IMR-90 (cell line): ENCODE measurements around the gene KCNN3. TPM values are rescaled to one million over a fixed set of nuclear protein-coding genes. Genes with fewer than 3 reads are reported as not detected.

ENCODE experiments used
- ATAC-seq: fragments of 200-7000 bp; cut with Tn5 transposase; 2 replicates; pipeline ENCODE4 v1.9.1; 2020; ENCODE audit warnings: low read depth, mild to moderate bottlenecking, moderate library complexity
- BruUV-seq: library from RNA; stranded (reverse); fragments of 400-500 nt; replicated peaks from 2 replicates; lab custom pipeline; 2021; lab: Mats Ljungman, UMichigan
- CTCF ChIA-PET: fragments of 300-600 bp; formaldehyde crosslinking; extraction: SDS; loops from one replicate; lab custom pipeline; 2021; ENCODE audit warnings: antibody characterized with exemption; lab: Yijun Ruan, JAX
- POLR2A ChIA-PET: fragments of 300-600 bp; sonication (Branson Sonifier 250); formaldehyde crosslinking; loops from one replicate; lab custom pipeline; 2022; ENCODE audit warnings: antibody characterized with exemption; ENCODE audit not compliant: unreplicated experiment; lab: Charles Lee
- DNase-seq: peaks from one replicate; pipeline ENCODE4 v3.0.0; 2013
- H2AFZ ChIP-seq: replicated peaks from 2 replicates; pipeline ENCODE3; 2013; ENCODE audit warnings: low read length, mild to moderate bottlenecking; ENCODE audit not compliant: poor library complexity
- H2AK5ac ChIP-seq: 2 replicates; pipeline ENCODE4 v1.6.1; 2013; ENCODE audit warnings: low read depth, low read length, inconsistent platforms
- H2AK9ac ChIP-seq: replicated peaks from 2 replicates; pipeline ENCODE3; 2013; ENCODE audit warnings: mild to moderate bottlenecking, low read depth, low read length, moderate library complexity; ENCODE audit not compliant: poor library complexity
- H2BK120ac ChIP-seq: 2 replicates; pipeline ENCODE4 v1.6.1; 2013; ENCODE audit warnings: low read depth, low read length, inconsistent platforms
- H2BK15ac ChIP-seq: 3 replicates; pipeline ENCODE4 v1.6.1; 2013; ENCODE audit warnings: low read depth, low read length, inconsistent platforms
- H2BK20ac ChIP-seq: 2 replicates; pipeline ENCODE4 v1.6.1; 2013; ENCODE audit warnings: low read depth, mild to moderate bottlenecking, inconsistent platforms, low read length, moderate library complexity
- H2BK5ac ChIP-seq: 2 replicates; pipeline ENCODE4 v1.6.1; 2013; ENCODE audit warnings: mild to moderate bottlenecking, low read depth, low read length, inconsistent platforms; ENCODE audit not compliant: poor library complexity, severe bottlenecking
- H3K14ac ChIP-seq: replicated peaks from 2 replicates; pipeline ENCODE4 v1.6.1; 2013; ENCODE audit warnings: low read depth, low read length, inconsistent platforms
- H3K18ac ChIP-seq: 2 replicates; pipeline ENCODE4 v1.6.1; 2013; ENCODE audit warnings: low read depth, low read length, control low read depth
- H3K23ac ChIP-seq: 2 replicates; pipeline ENCODE4 v1.6.1; 2013; ENCODE audit warnings: low read depth, low read length, inconsistent platforms
- H3K27ac ChIP-seq: 2 replicates; pipeline ENCODE4 v1.5.1; 2013; ENCODE audit warnings: mild to moderate bottlenecking, control low read depth, low read length; ENCODE audit not compliant: insufficient read depth
- H3K27me3 ChIP-seq: 2 replicates; pipeline ENCODE4 v1.6.1; 2013; ENCODE audit warnings: low read length; ENCODE audit not compliant: control insufficient read depth, insufficient read depth
- H3K36me3 ChIP-seq: 2 replicates; pipeline ENCODE4 v1.6.1; 2013; ENCODE audit warnings: low read length, mixed read lengths; ENCODE audit not compliant: control insufficient read depth, insufficient read depth
- H3K4ac ChIP-seq: 2 replicates; pipeline ENCODE4 v1.6.1; 2013; ENCODE audit warnings: low read depth, low read length, inconsistent platforms
- H3K4me1 ChIP-seq: 2 replicates; pipeline ENCODE4 v1.6.1; 2013; ENCODE audit warnings: low read length, mixed read lengths; ENCODE audit not compliant: control insufficient read depth, insufficient read depth
- H3K4me2 ChIP-seq: 2 replicates; pipeline ENCODE4 v1.6.1; 2013; ENCODE audit warnings: low read depth, mild to moderate bottlenecking, control low read depth, low read length, moderate library complexity
- H3K4me3 ChIP-seq: 2 replicates; pipeline ENCODE4 v1.5.1; 2013; ENCODE audit warnings: low read depth, mild to moderate bottlenecking, control low read depth, low read length, moderate library complexity; ENCODE audit not compliant: insufficient read depth
- H3K56ac ChIP-seq: 2 replicates; pipeline ENCODE4 v1.6.1; 2013; ENCODE audit warnings: low read length, inconsistent platforms; ENCODE audit not compliant: insufficient read depth; ENCODE audit errors: extremely low read depth
- H3K79me1 ChIP-seq, 2 experiments: 2 replicates each; pipeline ENCODE4 v1.6.1; 2013; ENCODE audit warnings: low read length in 2 of 2, inconsistent platforms in 1 of 2, low read depth in 1 of 2
- H3K9ac ChIP-seq: 2 replicates; pipeline ENCODE4 v1.6.1; 2013; ENCODE audit warnings: low read depth, low read length, control low read depth
- H3K9me1 ChIP-seq: 2 replicates; pipeline ENCODE4 v1.6.1; 2013; ENCODE audit warnings: low read length, inconsistent platforms; ENCODE audit not compliant: insufficient read depth
- H3K9me3 ChIP-seq: 2 replicates; pipeline ENCODE4 v1.6.1; 2013; ENCODE audit warnings: low read length; ENCODE audit not compliant: control insufficient read depth, insufficient read depth
- H4K20me1 ChIP-seq: 2 replicates; pipeline ENCODE4 v1.6.1; 2013; ENCODE audit warnings: low read length, inconsistent platforms; ENCODE audit not compliant: insufficient read depth
- H4K5ac ChIP-seq: 2 replicates; pipeline ENCODE4 v1.6.1; 2013; ENCODE audit warnings: mild to moderate bottlenecking, low read depth, low read length, control low read depth
- H4K8ac ChIP-seq, 2 experiments: 2 replicates each; pipeline ENCODE4 v1.6.1; 2013; ENCODE audit warnings: low read depth in 2 of 2, low read length in 2 of 2, control low read depth in 1 of 2, inconsistent platforms in 1 of 2
- H4K91ac ChIP-seq: 2 replicates; pipeline ENCODE4 v1.6.1; 2013; ENCODE audit warnings: low read depth, low read length, inconsistent platforms; ENCODE audit not compliant: insufficient read depth
- BHLHE40 ChIP-seq: fragments of 150-350 bp; IDR thresholded peaks from 2 replicates; pipeline ENCODE4 v1.6.1; 2016; ENCODE audit warnings: mild to moderate bottlenecking, low read depth, low read length
- CEBPB ChIP-seq: IDR thresholded peaks from 2 replicates; pipeline ENCODE4 v1.6.1; 2012; ENCODE audit warnings: low read depth, low read length, improper control_type of control experiment
- CTCF ChIP-seq: conservative IDR thresholded peaks from 2 replicates; pipeline ENCODE4 v1.5.1; 2012; ENCODE audit warnings: mild to moderate bottlenecking, low read depth, low read length, improper control_type of control experiment
- FOS ChIP-seq: fragments of 150-350 bp; IDR thresholded peaks from 2 replicates; pipeline ENCODE4 v1.6.1; 2016; ENCODE audit warnings: low read depth, low read length
- MAFK ChIP-seq: IDR thresholded peaks from 2 replicates; pipeline ENCODE4 v1.6.1; 2012; ENCODE audit warnings: low read depth, low read length, improper control_type of control experiment
- MAZ ChIP-seq: IDR thresholded peaks from 2 replicates; pipeline ENCODE4 v1.6.1; 2012; ENCODE audit warnings: low read depth, mild to moderate bottlenecking, low read length, improper control_type of control experiment, moderate library complexity, borderline replicate concordance
- MXI1 ChIP-seq: IDR thresholded peaks from 2 replicates; pipeline ENCODE4 v1.6.1; 2012; ENCODE audit warnings: low read depth, mild to moderate bottlenecking, low read length, moderate library complexity, borderline replicate concordance
- NFE2L2 ChIP-seq: fragments of 150-350 bp; IDR thresholded peaks from 2 replicates; pipeline ENCODE4 v1.6.1; 2016; ENCODE audit warnings: low read depth, mild to moderate bottlenecking, low read length
- POLR2A ChIP-seq: IDR thresholded peaks from 2 replicates; pipeline ENCODE4 v1.6.1; 2012; ENCODE audit warnings: mild to moderate bottlenecking, low read depth, low read length
- RAD21 ChIP-seq: IDR thresholded peaks from 2 replicates; pipeline ENCODE4 v1.6.1; 2012; ENCODE audit warnings: low read length, improper control_type of control experiment
- RCOR1 ChIP-seq: IDR thresholded peaks from 2 replicates; pipeline ENCODE4 v1.6.1; 2012; ENCODE audit warnings: mild to moderate bottlenecking, low read length, improper control_type of control experiment; ENCODE audit not compliant: insufficient replicate concordance
- SMC3 ChIP-seq: fragments of 150-350 bp; IDR thresholded peaks from 2 replicates; pipeline ENCODE4 v1.6.1; 2016; ENCODE audit warnings: low read depth, mild to moderate bottlenecking, antibody characterized with exemption, low read length, moderate library complexity
- WGBS, 2 experiments: methylation state at CpG; one replicate each; pipeline versions ENCODE4 v1.1.5 to v1.1.7; 2013; ENCODE audit warnings: missing lambda C conversion rate in 2 of 2; ENCODE audit not compliant: insufficient read length in 1 of 2; ENCODE audit errors: extremely low coverage in 2 of 2; 5-methylcytosine and 5-hydroxymethylcytosine counted together
- dilution Hi-C: fragments of 300-500 bp; cut with HindIII; formaldehyde crosslinking; loops from one replicate; pipeline ENCODE4 v1.14.3; 2018; ENCODE audit warnings: low sequenced_read_pairs; ENCODE audit not compliant: unreplicated experiment
- in situ Hi-C: fragments of 300-500 bp; cut with MboI; formaldehyde crosslinking; loops from 3 replicates; pipeline ENCODE4 v1.14.3; 2019; ENCODE audit warnings: low sequenced_read_pairs, inconsistent platforms, mixed read lengths
- intact Hi-C: fragments of 100-400 bp; cut with micrococcal nuclease; formaldehyde crosslinking; loops from 2 replicates; pipeline ENCODE4 v1.10.0; 2022
- polyA plus RNA-seq, 3 experiments: library from polyadenylated mRNA; depleted of rRNA; stranded (reverse); fragments of >200 nt; gene quantifications; 2 replicates each; pipeline ENCODE4 v1.2.3, GENCODE V29; 2012; ENCODE audit warnings: low replicate concordance in 1 of 3
- total RNA-seq: library from RNA; depleted of rRNA; stranded (reverse); fragments of >200 nt; gene quantifications from 2 replicates; pipeline ENCODE4 v1.2.3, GENCODE V29; 2012
- TF ChIP-seq, protein P1 (sequence below): fragments of 150-350 bp; IDR thresholded peaks from 2 replicates; pipeline ENCODE4 v1.6.1; 2017; ENCODE audit warnings: mild to moderate bottlenecking, antibody characterized with exemption, low read length, low read depth

Gene KCNN3
- total and polyA plus RNA-seq, 2 of the 4 experiments (the other 2 are of a cell fraction), result 0.02 TPM; not detected in 1

DNA sequence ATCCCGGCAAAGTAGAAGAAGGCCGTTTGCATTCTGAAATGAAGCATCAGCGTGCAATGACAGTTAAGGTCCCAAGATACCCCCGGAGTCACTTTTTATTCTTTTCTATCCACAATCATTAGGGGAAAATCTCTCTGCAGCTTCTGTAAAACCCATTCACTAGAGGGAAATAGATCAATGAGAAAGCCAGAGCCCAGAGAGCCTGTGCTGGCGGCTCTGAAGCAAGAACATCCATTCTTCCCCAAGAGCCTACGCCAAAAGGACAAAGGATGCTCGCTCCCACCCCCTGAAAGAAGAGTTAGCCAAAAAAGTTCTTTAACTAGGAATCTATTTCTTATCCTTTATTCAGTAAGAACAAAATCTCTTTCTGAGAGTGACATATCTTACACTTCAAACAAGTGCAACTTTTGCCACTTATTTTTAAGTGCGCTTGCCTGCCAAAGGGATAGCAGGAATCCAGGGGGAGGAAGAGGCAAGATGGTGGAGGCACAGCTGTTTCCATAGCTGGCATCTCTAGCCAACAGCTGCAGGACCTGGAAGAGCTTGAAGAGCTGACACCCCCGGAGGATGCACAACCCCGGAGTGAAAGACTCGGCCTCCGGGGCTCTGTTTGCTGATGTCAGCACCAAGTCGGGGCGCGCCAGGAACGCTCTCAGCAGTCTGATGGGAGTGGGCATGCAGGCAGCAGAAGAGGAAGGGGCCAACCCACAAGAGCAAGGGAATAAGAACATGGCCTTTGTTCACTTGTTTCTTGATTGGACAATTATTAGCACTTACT is 68.7 kb downstream of the KCNN3 start:
- Histone ChIP-seq H2BK120ac (no peak overlapping the region), H3K9me3 (no peaks in the 10 kb centered on the region), H3K18ac (no peak overlapping the region), H2BK5ac (no peak overlapping the region), H2BK20ac (no peak overlapping the region), H3K4me2 (no peak overlapping the region), H3K9me1 (no peaks in the 10 kb centered on the region), H3K23ac (no peak overlapping the region), H4K5ac (no peak overlapping the region), H3K4me3 (no peak overlapping the region), H2AK5ac (no peak overlapping the region), H3K14ac (no peak overlapping the region), H4K8ac (no peak overlapping the region), H3K4me1 (no peaks in the 10 kb centered on the region), H3K4ac (no peak overlapping the region), H4K91ac (no peak overlapping the region), H2AFZ (no peak overlapping the region), H2AK9ac (no peak overlapping the region), H3K9ac (no peak overlapping the region), H2BK15ac (no peak overlapping the region), H3K27ac (no peak overlapping the region), H4K20me1 (no peaks in the 10 kb centered on the region), H3K27me3 (peaks cover 76% of the 10 kb centered on the region), H3K79me1 (no peaks in the 10 kb centered on the region), H3K56ac (no peak overlapping the region), H3K36me3 (no peaks in the 10 kb centered on the region)
- POLR2A ChIA-PET, result no interaction called here
- no peak for ATAC-seq
- intact Hi-C loops, result no loop called here
- WGBS, 2 experiments, result 40% methylated on average over 2 of the region's 16 CpGs; no CpG with 5 or more reads in 1 of the 2 experiments
- dilution Hi-C loops, result no loop called here
- BruUV-seq, result no TSS peak
- no peak for DNase-seq
- CTCF ChIA-PET, result no interaction called here
- in situ Hi-C loops, result no loop called here
- TF ChIP-seq CTCF, result no peak
- no peak for TF ChIP-seq NFE2L2
- no peak for TF ChIP-seq SMC3
- no peak for TF ChIP-seq FOS
- TF ChIP-seq MAFK, result no peak
- no peak for TF ChIP-seq BHLHE40
- TF ChIP-seq, protein P1, sequence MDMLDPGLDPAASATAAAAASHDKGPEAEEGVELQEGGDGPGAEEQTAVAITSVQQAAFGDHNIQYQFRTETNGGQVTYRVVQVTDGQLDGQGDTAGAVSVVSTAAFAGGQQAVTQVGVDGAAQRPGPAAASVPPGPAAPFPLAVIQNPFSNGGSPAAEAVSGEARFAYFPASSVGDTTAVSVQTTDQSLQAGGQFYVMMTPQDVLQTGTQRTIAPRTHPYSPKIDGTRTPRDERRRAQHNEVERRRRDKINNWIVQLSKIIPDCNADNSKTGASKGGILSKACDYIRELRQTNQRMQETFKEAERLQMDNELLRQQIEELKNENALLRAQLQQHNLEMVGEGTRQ, result no peak
- no peak for TF ChIP-seq RAD21
- TF ChIP-seq MXI1, result no peak
- no peak for TF ChIP-seq RCOR1
- no peak for TF ChIP-seq POLR2A
- TF ChIP-seq MAZ, result no peak
- TF ChIP-seq CEBPB, result no peak
